Fibroblast of villous mesenchyme (primary cell): Measurements from ENCODE around the gene C1QBP. TPM values are rescaled to one million over a fixed set of nuclear protein-coding genes. Genes with fewer than 3 reads are reported as not detected.

Source experiments
- DNase-seq: peaks from one replicate; pipeline ENCODE4 v3.0.0-alpha.2; 2010; ENCODE audit warnings: low read depth
- H3K4me3 ChIP-seq: 2 replicates; pipeline ENCODE4 v1.5.1; 2011; ENCODE audit warnings: low read depth, mild to moderate bottlenecking, low read length
- total RNA-seq: library from RNA; depleted of rRNA; stranded (reverse); fragments of >200 nt; gene quantifications from 2 replicates; pipeline ENCODE4 v1.2.3, GENCODE V29; 2012
- TF ChIP-seq, protein P1 (sequence below): IDR thresholded peaks from 2 replicates; pipeline ENCODE4 v1.5.1; 2012; ENCODE audit warnings: low read depth, mild to moderate bottlenecking, low read length; ENCODE audit not compliant: insufficient read depth

C1QBP gene
- total RNA-seq, 1 donor = 233 TPM

DNA sequence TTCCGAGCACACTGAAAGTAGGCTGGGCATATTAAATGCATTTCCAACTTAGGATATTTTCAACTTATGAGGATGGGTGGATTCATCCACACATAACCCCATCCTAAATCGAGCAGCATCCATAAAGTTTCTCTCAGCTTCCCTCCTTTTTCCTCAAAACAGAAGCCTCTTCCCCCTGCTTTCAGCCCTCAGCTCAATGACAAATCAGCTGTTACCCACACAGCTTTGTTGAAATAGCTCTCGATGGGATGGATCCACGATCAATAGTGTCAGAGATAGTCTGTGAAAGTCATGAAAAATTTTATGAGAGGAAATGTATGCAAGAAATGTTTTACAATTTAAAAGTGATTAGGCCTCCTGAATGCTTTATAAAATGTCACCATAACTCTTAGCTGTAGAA, 27.3 kb upstream of the C1QBP start:
- DNase-seq = no peak
- TF ChIP-seq, protein P1, sequence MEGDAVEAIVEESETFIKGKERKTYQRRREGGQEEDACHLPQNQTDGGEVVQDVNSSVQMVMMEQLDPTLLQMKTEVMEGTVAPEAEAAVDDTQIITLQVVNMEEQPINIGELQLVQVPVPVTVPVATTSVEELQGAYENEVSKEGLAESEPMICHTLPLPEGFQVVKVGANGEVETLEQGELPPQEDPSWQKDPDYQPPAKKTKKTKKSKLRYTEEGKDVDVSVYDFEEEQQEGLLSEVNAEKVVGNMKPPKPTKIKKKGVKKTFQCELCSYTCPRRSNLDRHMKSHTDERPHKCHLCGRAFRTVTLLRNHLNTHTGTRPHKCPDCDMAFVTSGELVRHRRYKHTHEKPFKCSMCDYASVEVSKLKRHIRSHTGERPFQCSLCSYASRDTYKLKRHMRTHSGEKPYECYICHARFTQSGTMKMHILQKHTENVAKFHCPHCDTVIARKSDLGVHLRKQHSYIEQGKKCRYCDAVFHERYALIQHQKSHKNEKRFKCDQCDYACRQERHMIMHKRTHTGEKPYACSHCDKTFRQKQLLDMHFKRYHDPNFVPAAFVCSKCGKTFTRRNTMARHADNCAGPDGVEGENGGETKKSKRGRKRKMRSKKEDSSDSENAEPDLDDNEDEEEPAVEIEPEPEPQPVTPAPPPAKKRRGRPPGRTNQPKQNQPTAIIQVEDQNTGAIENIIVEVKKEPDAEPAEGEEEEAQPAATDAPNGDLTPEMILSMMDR = no peak
- no peak overlapping the region for H3K4me3 ChIP-seq

DNA sequence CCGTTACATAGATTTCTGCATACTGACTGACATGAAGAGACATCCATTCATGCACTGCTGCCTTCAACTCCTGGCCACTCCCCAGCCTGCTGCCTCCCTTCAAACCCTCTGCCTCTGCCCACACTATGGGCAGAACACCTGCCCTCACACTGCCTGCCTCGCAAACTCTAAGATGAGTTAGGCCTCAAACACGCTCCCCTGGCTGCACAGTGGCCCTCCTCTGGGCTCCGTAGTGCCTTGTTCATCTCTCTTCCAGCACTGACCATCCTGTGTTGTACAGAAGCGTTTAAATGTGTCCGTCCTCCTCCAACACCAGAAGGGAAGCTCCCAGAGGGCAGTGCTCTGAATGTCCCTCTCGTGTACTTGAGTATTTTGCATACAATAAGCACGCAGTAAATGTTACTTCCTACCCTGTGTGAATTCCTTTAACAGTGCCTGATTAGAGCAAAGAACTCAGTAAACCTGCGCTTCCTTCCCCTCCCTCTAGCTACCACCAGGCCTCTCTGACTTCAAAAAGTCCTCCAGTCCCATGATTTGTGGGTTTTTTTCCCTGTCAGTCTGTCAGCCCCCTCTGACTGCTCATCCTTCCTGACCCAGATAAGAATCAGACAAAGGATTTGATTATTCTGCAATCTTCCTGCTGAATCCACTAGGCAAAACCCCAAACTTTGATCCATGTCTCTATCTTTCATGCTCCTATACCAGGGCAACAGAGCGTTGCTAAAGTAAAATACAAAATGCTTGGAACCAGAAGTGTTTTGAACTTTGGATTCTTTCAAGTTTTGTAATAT, 26.0 kb upstream of the C1QBP start:
- DNase-seq = no peak
- TF ChIP-seq, protein P1 = no peak
- H3K4me3 ChIP-seq = no peak overlapping the region

DNA sequence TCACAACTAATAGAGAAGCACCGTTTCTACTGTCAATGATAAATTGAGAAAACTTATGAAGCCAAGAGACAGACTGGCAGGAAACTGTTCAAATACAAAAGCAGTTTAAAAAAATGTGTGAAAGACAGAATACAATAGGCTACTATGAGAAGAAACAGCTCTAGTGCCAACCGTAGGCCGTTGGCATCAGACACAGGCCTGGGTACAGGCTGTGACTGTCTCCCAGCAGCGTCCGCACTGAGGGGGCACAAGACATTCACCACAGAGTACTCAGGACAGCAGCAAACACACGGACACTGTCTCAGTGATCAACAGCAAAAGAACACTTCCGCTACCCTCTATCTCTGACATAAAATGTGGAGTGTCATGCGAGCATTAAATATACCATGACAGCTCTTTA, 7.8 kb upstream of the C1QBP start:
- TF ChIP-seq, protein P1 = no peak

DNA sequence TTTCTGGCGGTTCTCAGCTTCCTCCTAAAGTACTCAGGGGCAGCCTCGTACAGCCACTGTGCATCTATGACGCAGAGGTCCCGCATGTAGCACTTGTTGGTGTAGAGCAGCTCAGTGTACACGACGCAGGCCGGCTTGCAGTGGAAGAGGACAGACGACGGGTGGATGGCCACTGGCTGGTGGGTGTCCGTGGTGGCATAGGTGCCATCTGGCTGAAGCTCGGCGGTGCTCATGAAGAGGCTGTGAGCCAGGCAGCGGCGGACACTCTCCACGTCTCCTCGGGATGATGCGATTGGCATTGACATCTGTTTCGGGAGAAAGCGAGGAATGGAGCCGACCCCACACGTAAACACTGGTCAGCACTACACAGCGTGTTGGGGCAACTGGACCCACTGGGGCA, 5.3 kb upstream of the C1QBP start:
- DNase-seq = no peak
- H3K4me3 ChIP-seq = no peak overlapping the region
- TF ChIP-seq, protein P1 = no peak

More for the DNA sequence above, 7.8 kb upstream of the C1QBP start:
- no peak overlapping the region for H3K4me3 ChIP-seq
- DNase-seq = no peak

DNA sequence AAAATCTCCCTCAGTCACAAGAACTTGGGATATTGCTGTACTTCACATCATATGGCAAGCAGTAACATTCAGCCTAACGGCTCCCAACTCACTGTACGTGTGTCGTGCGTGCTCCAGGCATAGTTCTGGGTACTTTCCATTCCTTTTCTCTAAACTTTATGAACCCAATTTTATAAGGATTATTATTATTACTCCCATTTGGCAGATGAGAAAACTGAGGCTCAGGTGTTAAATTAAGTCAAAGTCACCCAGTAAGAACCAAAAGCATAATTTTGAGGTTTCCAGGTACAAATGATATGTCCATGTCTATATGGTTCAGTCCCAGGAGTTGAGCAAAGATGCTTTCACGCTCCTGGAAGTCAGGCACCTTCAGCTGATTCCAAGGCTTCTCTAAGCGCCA, 4.8 kb upstream of the C1QBP start:
- no peak for DNase-seq
- TF ChIP-seq, protein P1 = no peak
- no peak overlapping the region for H3K4me3 ChIP-seq

DNA sequence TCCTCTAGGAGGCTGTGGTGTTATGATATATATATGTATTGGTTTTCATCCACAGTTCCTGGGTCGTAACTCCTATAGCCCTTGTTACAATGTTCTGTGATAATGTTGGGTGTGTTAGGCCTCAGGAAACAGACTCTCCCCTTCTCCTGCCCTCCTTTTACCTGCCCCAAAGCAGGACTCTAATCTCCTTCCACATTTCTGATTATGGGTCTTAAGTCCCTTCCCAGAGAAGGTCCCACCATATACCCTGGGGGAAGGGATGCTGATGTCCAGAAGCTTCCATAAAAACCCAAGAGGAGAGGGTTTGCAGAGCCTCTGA, 450 bp upstream of the C1QBP start:
- no peak for DNase-seq
- TF ChIP-seq, protein P1 = no peak

More for the DNA sequence above, 450 bp upstream of the C1QBP start:
- H3K4me3 ChIP-seq = peak overlapping the region; percentile 33
